Measurements from ENCODE around the gene MEGF11.
A peak's percentile ranks its signal among the peaks of the same experiment; 100 is the strongest.

MEGF11 gene

DNA sequence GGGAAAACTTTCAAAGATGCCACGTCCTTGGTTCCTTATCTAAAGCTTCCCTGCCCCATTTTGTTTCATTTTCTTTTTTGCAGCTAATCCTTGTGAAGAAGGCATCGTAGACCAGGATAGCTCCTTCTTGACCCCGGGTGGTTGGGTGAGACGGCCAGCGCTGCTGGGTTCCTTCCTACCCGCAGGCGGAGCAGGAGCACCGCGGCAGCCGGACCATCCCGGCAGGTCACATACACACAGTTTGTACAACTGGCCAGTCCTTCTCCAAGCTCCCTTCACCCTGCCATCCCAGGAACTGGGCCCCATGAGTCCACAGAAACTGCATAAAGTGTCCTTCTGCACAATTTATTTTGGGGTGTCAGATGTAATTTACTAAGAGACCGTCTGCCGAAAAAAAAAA lies 83.9 kb downstream of the MEGF11 start:
- no peak for DNase-seq

DNA sequence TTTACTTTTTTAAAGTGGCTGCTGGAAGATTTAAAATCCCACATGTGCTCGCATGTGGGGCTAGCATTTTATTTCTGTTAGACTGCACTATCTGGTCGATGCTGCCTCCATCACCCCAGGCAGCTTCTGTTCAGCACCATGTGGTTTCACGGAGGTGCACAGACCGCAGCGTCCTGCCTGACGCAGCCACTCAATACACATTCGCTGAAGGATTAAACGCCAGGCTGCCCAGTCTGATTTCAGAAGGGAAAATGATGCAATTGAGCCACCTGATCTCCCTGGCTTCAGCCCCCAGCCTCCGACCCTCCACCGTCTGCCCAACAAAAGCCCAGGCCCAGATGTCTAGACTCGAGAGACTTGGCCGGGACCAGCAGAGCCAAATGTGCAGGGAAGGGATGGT lies 84.5 kb downstream of the MEGF11 start:
- peak in 1 of 5 experiments; percentile 56 for DNase-seq

DNA sequence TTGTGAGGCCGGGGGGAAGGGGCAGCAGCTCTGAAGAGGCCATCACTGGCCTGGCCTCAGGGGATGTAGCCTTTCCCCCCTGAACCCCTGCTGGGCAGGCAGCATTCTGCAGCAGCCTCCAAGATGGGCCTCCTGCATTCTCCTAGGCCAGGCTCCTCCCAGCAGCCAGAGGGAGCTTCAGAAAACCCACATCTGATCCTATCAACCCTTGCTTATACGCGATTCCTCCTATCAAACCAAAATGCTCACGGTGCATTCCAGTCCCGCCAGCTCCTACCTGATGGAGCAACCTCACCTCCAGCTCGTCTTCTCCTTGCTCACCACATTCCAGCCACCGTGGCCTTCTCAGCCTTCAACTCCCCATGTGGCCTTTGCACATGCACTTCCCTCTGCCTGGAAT lies 85.7 kb downstream of the MEGF11 start:
- DNase-seq: no peak

DNA sequence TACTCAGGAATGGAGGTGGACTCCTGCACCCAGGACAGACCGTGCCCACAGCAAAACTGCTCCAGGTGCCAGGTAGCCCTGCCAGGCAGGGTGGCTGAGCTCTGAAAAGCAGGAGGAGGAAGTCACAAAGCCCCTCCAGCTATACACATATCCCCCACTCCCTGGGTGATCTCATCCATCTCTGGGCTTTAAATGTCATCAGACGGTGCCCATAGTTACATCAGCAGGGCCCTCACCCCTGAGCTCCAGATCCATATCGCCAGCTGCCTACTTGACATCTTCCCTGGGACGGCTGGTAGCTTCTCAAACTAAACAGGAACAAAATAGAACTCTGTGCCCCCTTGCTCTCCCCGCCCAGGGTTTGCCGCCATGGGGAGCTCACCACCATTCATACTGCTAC lies 87.7 kb downstream of the MEGF11 start:
- no peak for DNase-seq

DNA sequence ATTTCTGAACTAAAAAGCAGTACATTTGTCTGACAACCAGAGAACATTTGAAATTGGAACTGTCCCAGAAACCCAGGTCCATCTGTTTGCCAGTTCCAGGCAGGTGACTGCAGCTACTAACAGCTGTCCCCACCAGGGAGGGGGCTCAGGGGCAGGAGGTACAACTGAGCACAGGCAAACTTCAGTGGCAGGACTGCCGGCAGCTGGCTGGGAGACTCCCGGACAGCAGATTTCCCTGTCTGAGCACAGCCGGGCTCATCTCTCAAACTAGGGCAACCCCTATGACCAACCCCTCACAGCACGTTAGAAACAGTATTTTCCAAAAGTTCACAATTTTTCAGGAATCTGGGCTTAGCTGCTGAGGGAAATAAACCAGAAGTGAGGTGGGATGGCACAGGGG lies 88.8 kb downstream of the MEGF11 start:
- no peak for DNase-seq

DNA sequence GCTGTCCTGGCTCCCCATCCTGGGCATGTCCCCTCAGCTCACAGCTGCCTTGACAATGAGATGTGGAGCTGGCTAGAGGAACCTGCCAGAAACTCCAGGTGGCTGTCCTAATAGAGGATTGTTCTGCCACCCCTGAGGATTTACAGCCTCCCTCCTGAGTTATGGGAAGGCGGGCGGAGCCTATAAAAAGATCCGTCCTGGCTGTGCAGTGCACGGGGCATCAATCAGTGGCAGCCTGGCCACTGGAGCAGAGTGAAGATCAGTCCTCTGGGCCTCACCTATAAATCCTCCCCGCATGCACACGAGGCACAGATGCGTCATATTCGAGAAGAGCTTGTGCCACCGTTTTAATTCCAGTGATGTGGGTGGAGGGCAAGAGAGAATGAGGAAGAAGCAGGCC lies 90.0 kb downstream of the MEGF11 start:
- no peak for DNase-seq

DNA sequence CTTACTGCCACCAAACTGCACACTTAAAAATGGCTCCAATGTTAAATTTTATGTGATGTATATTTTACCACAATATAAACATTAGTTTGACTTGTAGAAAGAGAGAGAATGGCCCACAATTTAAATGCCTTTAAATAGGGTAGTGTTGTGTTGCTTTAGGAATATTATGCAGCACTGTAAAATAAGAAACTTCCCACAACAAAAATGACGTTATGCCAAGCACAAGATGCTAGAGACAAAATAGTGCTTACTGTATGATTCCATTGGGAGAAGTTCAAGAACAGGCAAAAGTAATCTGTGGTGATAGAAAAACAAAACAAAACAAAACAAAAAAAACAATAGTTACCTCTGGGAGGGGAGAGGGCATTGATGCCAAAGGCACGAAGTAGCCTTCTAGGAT lies 91.3 kb downstream of the MEGF11 start:
- no peak for DNase-seq

DNA sequence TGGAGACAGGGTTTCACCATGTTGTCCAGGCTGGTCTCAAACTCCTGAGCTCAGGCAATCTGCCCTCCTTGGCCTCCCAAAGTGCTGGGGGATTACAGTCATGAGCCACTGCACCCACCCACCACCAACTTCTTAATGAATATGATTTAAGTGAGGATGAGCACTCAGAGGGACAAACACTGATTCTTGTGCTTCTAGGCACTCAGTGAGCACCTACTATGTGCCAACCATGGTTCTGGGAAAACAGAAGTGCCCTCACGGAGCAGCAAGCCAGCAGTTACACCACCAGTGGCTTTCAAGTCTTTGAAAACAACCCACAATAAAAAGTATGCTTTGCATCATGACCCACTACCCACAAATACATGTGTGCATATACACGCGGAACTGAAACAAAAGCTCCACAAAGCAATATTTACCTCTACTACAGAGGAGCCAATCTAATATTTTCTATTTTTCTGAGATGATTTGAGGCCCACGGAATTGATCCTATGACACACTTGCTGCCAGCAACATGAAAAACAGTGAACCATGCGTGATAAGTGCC lies 91.9 kb downstream of the MEGF11 start:
- no peak for DNase-seq

DNA sequence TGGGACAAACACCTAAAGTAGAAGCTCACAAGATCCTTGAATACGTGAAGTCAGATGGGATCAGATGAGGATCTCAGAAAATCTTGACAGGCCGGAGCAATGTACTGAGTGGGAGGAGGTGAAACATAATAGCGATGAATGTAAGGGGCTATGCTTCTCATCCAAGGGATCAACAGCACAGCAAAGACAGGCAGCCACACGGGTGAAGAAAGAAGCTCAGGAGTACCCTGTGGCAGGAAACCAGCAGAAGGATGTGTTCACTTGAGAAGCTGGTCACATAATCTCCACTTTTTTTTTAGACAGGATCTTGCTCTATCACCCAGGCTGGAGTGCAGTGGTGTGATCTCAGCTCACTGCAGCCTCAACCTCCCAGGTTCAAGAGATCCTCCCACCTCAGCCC lies 92.4 kb downstream of the MEGF11 start:
- DNase-seq: no peak

DNA sequence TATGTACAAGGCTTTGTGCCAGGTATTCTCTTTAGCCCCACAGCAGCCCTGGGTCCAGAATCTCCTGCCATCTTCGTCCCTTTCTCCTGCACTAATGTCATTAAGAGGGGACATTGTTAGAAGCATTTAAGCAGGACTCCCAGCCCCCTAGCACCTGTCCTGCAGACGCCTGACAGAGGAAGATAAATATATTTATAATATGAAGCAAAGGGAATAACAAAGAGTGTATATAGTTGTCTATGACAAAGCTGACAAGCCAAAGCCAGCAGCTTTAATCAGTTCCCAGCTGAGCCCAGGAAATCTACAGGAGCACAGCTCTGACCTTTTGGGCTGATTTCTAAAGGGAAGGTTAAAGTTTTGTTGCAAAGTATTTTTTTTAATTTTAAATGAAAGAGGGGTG lies 96.0 kb downstream of the MEGF11 start:
- DNase-seq: no peak

DNA sequence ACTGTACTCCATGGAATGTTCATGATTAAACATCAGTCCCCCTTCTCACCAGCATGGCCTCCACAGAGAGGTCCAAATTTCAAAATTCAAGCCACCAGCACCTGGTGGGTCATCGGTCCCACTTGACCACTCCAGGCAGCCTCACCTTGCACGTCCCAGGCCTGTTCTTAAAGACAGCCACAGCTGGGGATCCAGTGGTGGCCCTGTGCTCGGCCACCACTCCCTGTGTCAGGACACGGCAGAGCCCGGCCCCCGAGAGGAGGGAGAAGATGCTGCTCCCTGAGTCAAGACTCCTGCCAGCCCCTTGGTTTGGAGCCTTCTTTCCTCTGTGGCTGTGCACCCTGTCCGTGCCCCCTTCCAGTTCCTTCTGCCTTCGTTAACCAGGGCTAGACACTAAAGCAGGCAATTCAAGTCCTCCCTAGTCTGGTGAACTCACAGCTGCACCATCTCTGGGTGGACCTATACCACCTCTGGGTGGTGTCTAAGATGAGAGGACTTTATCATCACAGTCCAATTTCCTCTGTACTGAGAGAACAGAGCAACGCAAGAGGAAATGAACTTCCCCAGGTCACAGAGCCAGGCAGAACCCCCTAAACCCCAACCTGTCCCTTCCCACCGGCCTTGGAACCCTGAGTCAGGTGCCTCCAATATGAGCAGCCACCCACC lies 97.1 kb downstream of the MEGF11 start:
- DNase-seq: no peak

DNA sequence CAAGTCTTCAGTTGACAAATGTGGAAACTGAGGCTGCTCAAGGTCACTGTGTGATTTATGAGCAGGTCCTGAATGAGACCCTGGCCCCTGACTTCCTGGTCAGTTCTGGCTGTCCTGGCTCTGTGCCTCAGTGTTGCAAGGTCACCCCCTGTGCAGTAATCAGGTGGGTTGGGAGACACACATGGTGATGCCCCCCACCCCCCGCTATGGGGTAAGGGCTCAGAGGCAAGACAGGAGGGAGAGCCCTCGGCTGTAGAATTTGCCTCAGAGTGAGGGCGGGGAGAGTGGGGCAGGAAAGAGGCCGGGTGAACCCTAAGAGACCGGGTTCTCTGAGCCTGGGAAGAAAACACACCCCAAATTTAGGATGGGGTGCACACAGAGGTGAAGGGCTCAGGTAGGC lies 98.5 kb downstream of the MEGF11 start:
- no peak for DNase-seq

DNA sequence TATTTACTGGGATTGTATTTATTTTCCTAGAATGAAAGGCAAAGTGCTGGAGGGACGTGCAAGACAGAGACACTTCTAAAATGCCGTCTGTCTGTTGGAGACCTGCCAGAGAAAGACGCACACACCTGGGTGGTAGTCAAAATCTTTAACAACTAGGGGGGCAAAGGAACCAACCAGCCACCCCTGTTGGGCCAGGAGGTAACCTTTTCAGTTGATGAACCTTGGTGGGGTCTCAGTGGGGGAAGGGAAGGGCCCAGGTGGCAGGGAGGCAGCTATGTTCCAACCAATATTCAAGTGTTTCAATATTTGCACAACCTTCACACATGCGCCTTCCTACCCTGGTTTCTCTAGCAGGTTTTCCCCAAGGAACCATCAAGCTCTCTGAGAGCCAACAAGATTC lies 99.0 kb downstream of the MEGF11 start:
- DNase-seq: no peak

DNA sequence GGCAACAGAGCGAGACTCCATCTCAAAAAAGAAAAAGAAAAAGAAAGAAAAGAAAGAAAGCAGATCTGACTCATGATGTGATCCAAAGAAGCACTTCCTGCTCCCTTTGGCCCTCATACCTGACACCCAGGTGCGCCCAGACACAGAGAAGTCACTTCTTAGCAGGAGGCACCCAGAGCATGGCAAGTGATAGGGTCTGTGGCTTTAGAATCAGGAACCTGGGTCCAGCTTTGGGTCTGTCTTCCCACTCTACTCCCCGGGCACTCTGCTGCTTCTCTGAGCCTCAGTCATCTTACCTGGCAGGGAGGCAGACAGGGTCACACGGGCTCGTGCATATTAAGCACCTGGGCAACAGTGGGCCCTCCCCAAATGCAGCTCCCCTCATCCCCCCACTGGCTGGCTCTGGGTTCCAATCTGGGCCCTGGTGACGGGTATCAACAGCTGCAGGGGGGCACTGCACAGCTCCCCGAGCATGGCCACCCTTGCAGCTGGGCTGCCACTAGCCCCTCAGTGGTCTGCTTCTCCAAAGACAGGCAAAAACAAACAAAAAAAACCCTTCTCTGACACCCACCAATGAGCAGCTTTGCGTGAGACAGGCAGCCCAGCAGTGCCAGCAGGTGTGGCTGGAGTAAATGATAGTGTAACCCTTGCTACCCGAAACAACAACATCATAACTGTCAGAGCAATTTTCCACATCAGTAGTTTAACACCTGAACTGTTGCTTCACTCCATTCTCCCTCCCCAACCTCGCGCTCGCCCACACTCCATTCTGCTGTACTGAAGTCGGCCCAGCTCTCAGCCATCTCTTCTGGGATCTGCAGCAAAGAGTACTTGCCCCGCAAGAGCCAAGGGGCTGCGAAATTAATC lies 99.8 kb downstream of the MEGF11 start:
- no peak for DNase-seq

DNA sequence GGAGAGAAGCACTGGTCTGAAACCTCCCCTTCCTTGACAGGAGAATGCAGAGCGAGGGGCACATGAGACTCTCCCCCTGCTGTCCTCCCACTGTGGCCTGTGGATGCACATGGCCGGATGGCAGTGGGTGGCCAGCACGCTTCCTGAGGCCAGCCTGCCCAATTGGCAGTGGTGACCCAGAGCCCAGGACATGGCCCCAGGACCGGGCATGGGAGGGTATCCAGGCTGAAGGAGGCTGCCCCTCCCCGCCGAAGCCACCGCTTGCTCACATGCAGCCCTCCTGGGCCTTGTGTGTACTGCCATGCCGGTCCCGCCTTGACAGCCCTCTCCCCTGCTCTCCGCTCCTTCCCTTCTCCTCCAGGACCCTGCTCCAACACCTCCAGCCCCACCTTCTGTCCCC lies 100.9 kb downstream of the MEGF11 start:
- DNase-seq: no peak

DNA sequence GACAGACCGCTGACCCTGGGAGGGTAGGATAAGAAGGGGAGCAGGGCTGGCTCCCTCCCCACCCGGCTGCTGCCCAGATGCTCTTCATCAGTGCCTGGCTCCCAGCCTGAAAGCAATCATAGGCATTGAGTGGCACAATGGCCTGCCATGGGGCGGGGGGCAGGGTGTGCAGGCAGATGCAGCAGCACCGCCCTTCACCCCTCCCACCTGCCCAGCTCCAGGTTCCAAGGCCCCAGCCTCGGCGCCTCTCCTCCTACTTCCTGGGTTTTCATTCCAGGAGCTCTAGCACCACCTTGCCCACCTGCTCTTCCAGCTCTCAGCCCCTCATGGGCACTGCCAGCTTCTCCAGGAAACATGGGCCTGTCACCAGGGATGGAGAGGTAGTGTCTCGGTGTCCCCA lies 101.7 kb downstream of the MEGF11 start:
- no peak for DNase-seq

DNA sequence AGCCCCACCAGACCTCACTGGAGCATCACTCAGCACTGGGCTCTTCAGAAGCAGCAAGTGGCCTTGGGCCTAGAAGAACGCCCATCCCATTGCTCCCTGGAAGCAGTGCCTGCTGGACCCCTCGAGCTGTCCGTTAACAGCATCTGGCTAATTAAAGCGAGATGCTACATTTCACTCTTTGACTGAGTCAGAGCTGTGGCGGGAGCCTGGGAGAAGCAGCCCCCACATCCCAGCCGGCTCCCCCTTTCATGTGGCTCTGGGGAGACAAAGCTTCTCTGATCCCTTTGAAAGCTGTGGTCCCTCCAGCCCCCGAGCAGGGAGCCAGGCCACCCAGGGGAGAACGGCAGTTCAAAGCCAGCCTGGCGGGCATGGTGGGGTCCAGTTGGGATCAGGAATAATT lies 103.7 kb downstream of the MEGF11 start:
- no peak for DNase-seq

DNA sequence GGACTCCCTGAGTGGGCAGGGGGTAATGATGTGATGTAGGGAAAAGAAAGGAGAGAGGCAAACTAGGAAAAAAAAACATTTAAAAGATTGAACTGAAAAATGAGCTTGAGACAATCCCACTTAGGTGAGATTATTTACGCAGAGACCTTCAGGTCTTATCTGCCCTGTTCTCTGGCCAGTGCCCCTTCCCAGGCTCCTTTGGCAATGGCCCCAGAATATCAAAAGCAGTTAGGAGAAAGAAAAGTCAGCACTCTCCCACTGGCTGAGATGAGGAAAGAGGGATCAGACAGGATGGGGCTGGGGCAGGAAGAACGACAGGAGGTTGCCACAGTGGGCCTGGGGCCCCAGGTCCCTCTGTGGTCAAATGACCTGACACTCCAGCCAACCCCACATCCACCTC lies 105.4 kb downstream of the MEGF11 start:
- no peak for DNase-seq

DNA sequence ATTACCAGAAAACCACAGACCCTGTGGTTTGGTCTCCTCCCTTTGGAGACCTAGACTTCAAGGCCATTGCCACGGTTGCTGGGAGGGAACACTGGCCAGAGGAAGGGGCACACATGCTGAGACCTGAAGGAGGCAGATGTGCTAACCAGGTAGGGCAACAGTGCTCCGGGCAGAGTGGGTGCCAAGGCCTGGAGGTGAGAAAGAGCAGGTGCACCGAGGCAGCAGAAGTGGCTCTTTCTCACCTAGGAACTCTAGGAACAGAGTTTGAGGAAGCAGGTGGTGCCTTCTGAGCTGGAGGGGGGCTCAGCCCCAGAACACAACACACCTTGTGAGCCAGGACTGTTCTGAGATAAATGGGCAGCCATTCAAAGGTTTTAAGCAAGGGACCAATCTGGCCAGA lies 106.1 kb downstream of the MEGF11 start:
- no peak for DNase-seq

DNA sequence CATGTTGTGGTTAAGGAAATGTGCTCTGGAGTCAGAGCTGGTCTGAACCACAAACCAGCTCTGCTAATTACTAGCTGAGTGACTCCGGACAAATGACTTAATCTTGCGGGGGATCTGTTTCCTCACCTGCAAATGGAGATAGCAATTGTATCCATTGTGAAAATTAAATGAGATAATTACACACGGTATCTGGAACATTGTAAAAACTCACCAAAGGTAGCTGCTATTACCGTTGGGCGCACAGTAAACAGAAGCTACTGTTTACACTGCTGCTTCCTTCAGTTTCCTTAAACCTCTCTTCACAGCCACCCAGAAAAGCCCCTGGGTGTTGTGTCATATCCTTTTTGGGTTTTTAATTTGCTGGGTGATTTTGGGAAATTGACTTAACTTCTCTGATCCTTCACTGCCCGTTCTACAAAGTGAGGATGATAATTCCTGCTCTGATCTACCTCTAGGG lies 107.8 kb downstream of the MEGF11 start:
- no peak for DNase-seq

DNA sequence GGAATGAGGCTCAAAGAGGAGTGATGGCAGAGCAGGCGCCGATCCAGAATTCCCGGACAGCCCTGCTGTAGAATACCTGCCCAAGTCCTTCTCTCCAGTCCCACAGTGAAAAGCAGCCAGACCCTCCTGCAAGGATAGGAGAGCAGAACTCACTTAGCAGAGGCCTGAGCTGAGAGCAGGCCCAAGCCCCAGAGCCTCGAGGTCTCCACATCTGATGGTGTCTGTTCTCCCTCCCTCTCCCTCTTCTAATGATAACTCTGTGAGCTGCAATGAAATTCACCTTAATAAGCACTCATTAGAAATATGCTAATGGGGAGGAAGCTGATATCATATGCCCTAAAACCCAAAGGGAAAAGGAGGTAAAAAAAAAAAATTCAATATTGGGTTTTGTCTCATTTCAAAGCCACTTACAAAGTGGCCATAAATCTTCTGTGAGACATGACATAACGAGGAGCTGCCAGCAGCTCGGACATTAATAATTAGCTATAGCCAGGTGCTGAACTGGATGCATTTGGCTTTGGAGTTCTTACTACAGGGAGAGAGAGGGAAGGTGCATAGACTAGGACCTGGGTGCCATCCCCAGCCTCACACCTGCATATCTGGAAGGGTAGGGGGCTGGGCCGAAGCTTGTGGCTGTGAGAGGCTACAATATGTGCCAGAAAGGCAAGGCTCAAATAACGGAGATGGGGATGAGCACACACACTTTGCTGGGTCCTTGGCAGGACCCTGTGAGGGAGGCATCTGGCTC lies 108.4 kb downstream of the MEGF11 start:
- no peak for DNase-seq

DNA sequence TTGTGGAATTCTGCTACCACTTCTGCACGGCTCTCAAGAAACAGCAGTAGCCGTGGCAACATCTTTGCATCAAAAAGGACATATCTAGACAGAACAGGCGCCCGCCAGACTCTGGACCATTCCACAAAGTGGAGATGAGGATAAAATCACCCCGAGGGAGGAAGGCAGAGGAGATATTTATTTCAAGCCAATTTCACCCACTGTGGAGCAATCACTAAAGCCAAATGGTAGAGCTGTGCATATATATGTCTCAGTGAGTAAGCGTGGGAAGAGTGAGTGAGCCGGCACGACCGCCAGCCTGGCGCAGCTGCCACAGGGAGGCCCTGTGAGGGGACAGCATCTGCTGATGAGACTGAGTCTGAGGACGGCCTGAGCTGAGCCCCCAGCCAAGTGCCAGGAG lies 111.3 kb downstream of the MEGF11 start:
- DNase-seq: no peak

DNA sequence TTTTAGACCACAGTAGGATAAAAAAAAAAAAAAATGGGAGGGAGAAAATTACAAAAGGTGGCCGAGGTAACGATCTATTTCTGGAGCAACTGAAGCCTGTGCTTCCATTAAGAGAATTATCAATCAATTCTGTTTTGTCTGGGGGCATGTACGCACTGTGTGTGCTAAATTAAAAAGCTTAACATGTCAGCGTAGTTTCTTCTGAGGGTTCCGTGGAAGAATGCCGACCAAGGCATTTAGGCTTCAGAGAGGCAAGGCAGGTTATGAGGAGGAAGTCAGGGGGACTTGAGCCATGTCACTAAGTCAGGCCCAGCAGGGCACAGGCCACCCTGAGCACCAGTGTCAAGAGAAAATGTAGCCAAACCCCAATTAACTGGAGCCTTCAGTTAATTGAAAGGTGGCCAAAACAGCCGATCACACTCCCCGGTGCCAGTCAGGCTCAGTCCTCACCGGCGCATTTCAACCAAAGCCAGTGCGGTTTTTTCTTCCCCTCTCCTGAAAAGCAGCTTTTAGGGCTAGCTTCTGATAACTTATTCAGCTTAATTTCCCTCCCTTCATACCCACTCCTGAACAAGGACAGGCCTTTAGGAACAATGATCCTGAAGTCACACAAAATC lies 113.9 kb downstream of the MEGF11 start:
- DNase-seq: no peak

Data from T-helper 2 cell (primary cell).